Suprapubic skin (tissue), 4 donors: ENCODE measurements around the gene SLC13A4. TPM values are rescaled to one million over a fixed set of nuclear protein-coding genes. Genes with fewer than 3 reads are reported as not detected.

Source experiments
- DNase-seq, 2 donors: peaks; one replicate each; pipeline ENCODE4 v3.0.0-alpha.2; 2019; ENCODE audit warnings: low spot score in 2 of 2
- H3K27ac ChIP-seq: fragments of 200-600 bp; sonication (generic); one replicate; pipeline ENCODE4 v1.5.1; 2019
- H3K27me3 ChIP-seq: fragments of 200-600 bp; sonication (generic); one replicate; pipeline ENCODE4 v1.5.1; 2019
- H3K36me3 ChIP-seq: fragments of 200-600 bp; sonication (generic); one replicate; pipeline ENCODE4 v1.5.1; 2019
- H3K4me1 ChIP-seq: fragments of 200-600 bp; sonication (generic); one replicate; pipeline ENCODE4 v1.5.1; 2019
- H3K4me3 ChIP-seq: fragments of 200-600 bp; sonication (generic); one replicate; pipeline ENCODE4 v1.5.1; 2019; ENCODE audit warnings: mild to moderate bottlenecking
- H3K9me3 ChIP-seq: fragments of 200-600 bp; sonication (generic); one replicate; pipeline ENCODE4 v1.5.1; 2019
- CTCF ChIP-seq, 2 donors: fragments of 200-600 bp in 1 of 2; fragments of 450-650 bp in 1 of 2; sonication (generic) in 1 of 2; IDR thresholded peaks; one replicate each; pipeline ENCODE4 v1.5.1; 2016 to 2019; ENCODE audit warnings: antibody characterized with exemption in 2 of 2, mild to moderate bottlenecking in 1 of 2, moderate library complexity in 1 of 2
- EP300 ChIP-seq: sonication (generic); formaldehyde crosslinking; IDR thresholded peaks from one replicate; pipeline ENCODE4 v1.6.1; 2017; ENCODE audit warnings: antibody characterized with exemption
- POLR2A ChIP-seq, 2 donors: fragments of 450-650 bp; IDR thresholded peaks; one replicate each; pipeline ENCODE4 v1.6.1; 2017; ENCODE audit warnings: antibody characterized with exemption in 2 of 2, mild to moderate bottlenecking in 2 of 2, moderate library complexity in 2 of 2
- POLR2AphosphoS5 ChIP-seq, 3 donors: sonication (generic); formaldehyde crosslinking; IDR thresholded peaks; one replicate each; pipeline ENCODE4 v1.6.1; 2017; ENCODE audit warnings: antibody characterized with exemption in 3 of 3
- WGBS: methylation state at CpG from one replicate; pipeline ENCODE4 v1.1.5; 2018; 5-methylcytosine and 5-hydroxymethylcytosine counted together
- total RNA-seq, 4 donors: library from RNA; depleted of rRNA; stranded (reverse); fragments of >200 nt; gene quantifications; one replicate each; pipeline ENCODE4 v1.1.0, GENCODE V29; 2016

SLC13A4 gene
- total RNA-seq, 4 donors from 2014 or later, result 0.15 to 1.9 (median 0.51) TPM

DNA sequence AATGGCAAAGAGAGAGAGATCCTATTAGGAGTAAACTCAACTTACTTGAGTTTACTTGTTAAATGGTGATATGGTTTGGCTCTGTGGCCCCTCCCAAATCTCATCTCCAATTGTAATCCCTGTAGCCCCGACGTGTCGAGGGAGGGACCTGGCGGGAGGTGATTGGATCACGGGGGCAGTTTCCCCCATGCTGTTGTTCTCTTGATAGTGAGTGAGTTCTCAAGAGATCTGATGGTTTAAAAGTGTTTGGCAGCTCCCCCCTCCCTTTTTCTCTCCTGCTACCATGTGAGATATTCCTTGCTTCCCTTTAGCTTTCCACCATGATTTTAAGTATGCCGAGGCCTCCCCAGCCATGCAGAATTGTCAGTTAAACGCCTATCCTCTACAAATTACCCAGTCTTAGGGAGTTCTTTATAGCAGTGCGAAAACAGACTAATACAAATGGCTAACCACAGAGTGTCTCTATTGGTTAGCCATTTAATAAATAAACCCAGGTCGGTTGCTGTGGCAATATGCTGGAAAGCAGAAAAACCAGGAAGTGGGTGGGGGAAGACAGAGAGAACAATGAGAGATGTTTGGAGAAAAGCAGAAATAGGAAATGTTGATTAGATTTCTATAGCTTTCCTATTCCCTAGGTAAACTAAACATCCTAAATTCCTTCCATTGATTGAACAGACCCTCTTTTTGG, 68.7 kb downstream of the SLC13A4 start:
- no peaks in the 10 kb centered on the region for H3K9me3 ChIP-seq
- no peaks in the 10 kb centered on the region for H3K27me3 ChIP-seq
- H3K27ac ChIP-seq, result no peak overlapping the region
- no peaks in the 10 kb centered on the region for H3K36me3 ChIP-seq
- peaks cover 19% of the 10 kb centered on the region for H3K4me1 ChIP-seq
- no peak overlapping the region for H3K4me3 ChIP-seq
- no peak for TF ChIP-seq POLR2AphosphoS5 (IDR thresholded peaks at IDR 0.05)
- no peak for TF ChIP-seq EP300
- TF ChIP-seq POLR2A (IDR thresholded peaks at IDR 0.05), result no peak
- TF ChIP-seq CTCF (IDR thresholded peaks at IDR 0.05), result no peak
- no peak for DNase-seq
- WGBS, result 88% methylated on average over 9 of the region's 9 CpGs

DNA sequence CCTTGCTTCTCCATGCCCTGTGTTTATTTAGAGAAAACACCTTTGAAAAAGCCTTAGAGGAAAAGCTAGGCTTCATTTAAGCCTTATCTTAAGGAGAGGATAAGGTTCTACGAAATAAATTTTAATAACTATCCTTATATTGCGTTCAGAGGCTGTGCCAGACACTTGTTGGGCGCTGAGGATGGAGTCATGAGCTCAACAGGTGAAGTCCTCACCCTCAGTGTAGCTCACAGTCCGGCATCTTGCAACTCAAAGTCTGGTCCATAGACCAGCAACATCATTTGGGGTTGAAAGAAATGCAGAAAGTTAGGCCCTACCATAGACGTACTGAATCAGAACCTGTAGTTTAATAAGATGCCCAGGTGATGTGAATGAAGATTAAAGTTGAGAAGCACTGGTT, 69.4 kb downstream of the SLC13A4 start:
- no peak overlapping the region for H3K27ac ChIP-seq
- H3K9me3 ChIP-seq, result no peaks in the 10 kb centered on the region
- 95% methylated on average over 5 of the region's 5 CpGs for WGBS
- peaks cover 14% of the 10 kb centered on the region for H3K4me1 ChIP-seq
- H3K27me3 ChIP-seq, result no peaks in the 10 kb centered on the region
- TF ChIP-seq POLR2A (IDR thresholded peaks at IDR 0.05) (no peak), POLR2AphosphoS5 (IDR thresholded peaks at IDR 0.05) (no peak), EP300 (no peak), CTCF (IDR thresholded peaks at IDR 0.05) (no peak)
- H3K36me3 ChIP-seq, result no peaks in the 10 kb centered on the region
- H3K4me3 ChIP-seq, result no peak overlapping the region
- DNase-seq, result no peak

GRCh38 chr7:135653340-135654080, 74.5 kb downstream of the SLC13A4 start:
- no peak for DNase-seq
- Histone ChIP-seq H3K27ac (no peak overlapping the region), H3K27me3 (no peaks in the 10 kb centered on the region), H3K9me3 (no peaks in the 10 kb centered on the region), H3K4me1 (no peaks in the 10 kb centered on the region), H3K36me3 (peaks cover 3% of the 10 kb centered on the region), H3K4me3 (no peak overlapping the region)
- TF ChIP-seq POLR2AphosphoS5 (IDR thresholded peaks at IDR 0.05), result no peak
- TF ChIP-seq EP300, result no peak
- TF ChIP-seq CTCF (IDR thresholded peaks at IDR 0.05), result no peak
- no peak for TF ChIP-seq POLR2A (IDR thresholded peaks at IDR 0.05)
- WGBS, result 93% methylated on average over 12 of the region's 12 CpGs

DNA sequence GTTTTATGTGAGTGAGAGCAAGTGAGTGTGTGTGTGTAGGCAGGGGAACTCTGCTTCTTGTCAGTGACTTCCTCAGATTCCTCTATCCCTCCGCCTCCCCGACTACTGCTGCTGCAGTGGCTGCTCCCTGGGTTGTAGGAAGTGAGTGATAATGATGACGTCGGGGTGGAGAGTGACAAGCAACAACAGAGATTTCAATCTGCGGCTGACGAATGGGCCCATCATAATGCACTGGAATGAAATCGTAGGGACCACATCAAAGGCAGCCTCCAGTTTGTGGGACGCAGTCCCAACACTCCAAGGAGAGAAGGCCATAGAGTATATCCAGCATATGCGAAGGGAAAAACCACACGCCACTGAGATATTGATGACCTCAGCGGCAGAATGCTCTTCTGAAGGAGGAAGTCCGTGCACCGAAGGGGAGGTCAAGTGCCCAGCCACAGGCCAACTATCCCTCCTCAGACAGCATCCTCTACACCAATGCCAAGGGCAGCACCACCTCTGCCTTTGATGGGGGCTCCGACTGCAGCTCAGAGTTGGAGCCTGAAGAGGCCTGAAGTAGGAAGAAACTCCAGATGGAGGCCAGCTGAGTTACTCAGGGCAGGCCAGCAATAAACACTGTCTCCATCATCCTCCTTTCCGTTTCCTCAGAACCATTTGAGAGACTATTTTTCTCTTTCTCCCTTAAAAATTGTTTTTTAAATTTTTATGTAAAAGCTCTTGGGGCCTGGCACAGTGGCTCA, 77.0 kb downstream of the SLC13A4 start:
- Histone ChIP-seq H3K27me3 (no peaks in the 10 kb centered on the region), H3K36me3 (peaks cover 16% of the 10 kb centered on the region), H3K27ac (no peak overlapping the region), H3K9me3 (no peaks in the 10 kb centered on the region), H3K4me3 (no peak overlapping the region), H3K4me1 (no peaks in the 10 kb centered on the region)
- TF ChIP-seq POLR2AphosphoS5 (IDR thresholded peaks at IDR 0.05) (no peak), POLR2A (IDR thresholded peaks at IDR 0.05) (no peak), CTCF (IDR thresholded peaks at IDR 0.05) (no peak), EP300 (no peak)
- no peak for DNase-seq
- WGBS, result 78% methylated on average over 15 of the region's 15 CpGs

DNA sequence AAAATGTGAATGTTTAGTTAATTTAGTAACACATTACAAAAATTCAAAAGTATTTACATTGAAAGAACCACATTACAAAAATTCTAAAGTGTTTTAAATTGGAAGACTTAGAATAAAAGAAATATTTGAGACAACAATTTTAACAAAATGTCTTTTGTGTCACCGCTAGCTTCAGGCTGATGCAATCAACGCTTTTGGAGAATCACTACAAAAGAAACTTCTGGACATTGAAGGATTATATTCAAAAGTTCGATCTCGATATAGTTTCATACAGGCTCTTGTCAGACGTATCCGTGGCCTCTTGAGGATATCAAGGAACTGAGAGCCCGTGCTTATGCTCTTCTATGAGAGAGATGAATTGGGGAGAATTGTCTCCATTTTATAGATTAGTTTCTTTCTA, 79.8 kb downstream of the SLC13A4 start:
- H3K36me3 ChIP-seq, result peaks cover 30% of the 10 kb centered on the region
- WGBS, result 90% methylated on average over 7 of the region's 7 CpGs
- TF ChIP-seq CTCF (IDR thresholded peaks at IDR 0.05) (no peak), POLR2AphosphoS5 (IDR thresholded peaks at IDR 0.05) (no peak), EP300 (no peak), POLR2A (IDR thresholded peaks at IDR 0.05) (no peak)
- no peaks in the 10 kb centered on the region for H3K4me1 ChIP-seq
- no peaks in the 10 kb centered on the region for H3K27me3 ChIP-seq
- H3K4me3 ChIP-seq, result no peak overlapping the region
- DNase-seq, result no peak
- H3K9me3 ChIP-seq, result no peaks in the 10 kb centered on the region
- H3K27ac ChIP-seq, result no peak overlapping the region
